Neural progenitor cell (in vitro differentiated cells): ENCODE measurements around the gene ENTPD7.

ENCODE experiments used
- CTCF ChIP-seq: fragments of 200-600 bp; sonication (generic); IDR thresholded peaks from 2 replicates; pipeline ENCODE4 v1.5.1; 2017; ENCODE audit warnings: antibody characterized with exemption, mild to moderate bottlenecking
- EZH2 ChIP-seq: fragments of 200-600 bp; sonication (generic); IDR thresholded peaks from 2 replicates; pipeline ENCODE4 v1.6.1; 2017; ENCODE audit warnings: antibody characterized with exemption, mild to moderate bottlenecking, moderate library complexity
- EZH2phosphoT487 ChIP-seq: fragments of 200-600 bp; sonication (generic); IDR thresholded peaks from 2 replicates; pipeline ENCODE4 v1.6.1; 2017; ENCODE audit warnings: antibody characterized with exemption

GRCh38 chr10:99658622-99659030 is 683 bp upstream of the ENTPD7 start:
- TF ChIP-seq CTCF (no peak), EZH2 (no peak), EZH2phosphoT487 (no peak)
